Measurements from ENCODE around the gene VAMP5. TPM values are rescaled to one million over a fixed set of nuclear protein-coding genes. Genes with fewer than 3 reads are reported as not detected.

Gene VAMP5
- total RNA-seq, 1 donor from 2014 or later = 62.1 TPM

Other genes starting within 250 kb of the VAMP5 start
- gene RETSAT, start 229.9 kb upstream of the VAMP5 start, total RNA-seq = 44.8 TPM
- 10.2 TPM for gene ELMOD3, start 229.7 kb upstream of the VAMP5 start, total RNA-seq
- 5.2 TPM for gene CAPG, start 174.1 kb upstream of the VAMP5 start, total RNA-seq
- gene SH2D6, start 165.7 kb upstream of the VAMP5 start, total RNA-seq = not detected
- 118 TPM for gene MAT2A, start 45.3 kb upstream of the VAMP5 start, total RNA-seq
- 26.9 TPM for gene GGCX, start 22.9 kb upstream of the VAMP5 start, total RNA-seq
- 26.1 TPM for gene VAMP8, start 6.8 kb upstream of the VAMP5 start, total RNA-seq
- gene RNF181, start 11.3 kb downstream of the VAMP5 start, total RNA-seq = 87.8 TPM
- 10.8 TPM for gene TMEM150A, start 18.3 kb downstream of the VAMP5 start, total RNA-seq
- 26.4 TPM for gene C2orf68, start 27.6 kb downstream of the VAMP5 start, total RNA-seq
- gene USP39, start 31.8 kb downstream of the VAMP5 start, total RNA-seq = 30.8 TPM
- 0.19 TPM for gene SFTPB, start 83.8 kb downstream of the VAMP5 start, total RNA-seq
- 3.4 TPM for gene GNLY, start 109.9 kb downstream of the VAMP5 start, total RNA-seq
- 29.1 TPM for gene ATOH8, start 169.6 kb downstream of the VAMP5 start, total RNA-seq

Measured in Right ventricle myocardium inferior (tissue), 1 donor.